Measurements from ENCODE around the gene ZNF83. TPM values are rescaled to one million over a fixed set of nuclear protein-coding genes. Genes with fewer than 3 reads are reported as not detected.
"Not testable (repeated sequence)": the region's sequence is repeated elsewhere in the genome, so short reads cannot be mapped to it uniquely, and the experiment has no call there.

ZNF83 gene
- total RNA-seq, 4 donors from 2014 or later = 21.3 to 92.9 (median 41.4) TPM

DNA sequence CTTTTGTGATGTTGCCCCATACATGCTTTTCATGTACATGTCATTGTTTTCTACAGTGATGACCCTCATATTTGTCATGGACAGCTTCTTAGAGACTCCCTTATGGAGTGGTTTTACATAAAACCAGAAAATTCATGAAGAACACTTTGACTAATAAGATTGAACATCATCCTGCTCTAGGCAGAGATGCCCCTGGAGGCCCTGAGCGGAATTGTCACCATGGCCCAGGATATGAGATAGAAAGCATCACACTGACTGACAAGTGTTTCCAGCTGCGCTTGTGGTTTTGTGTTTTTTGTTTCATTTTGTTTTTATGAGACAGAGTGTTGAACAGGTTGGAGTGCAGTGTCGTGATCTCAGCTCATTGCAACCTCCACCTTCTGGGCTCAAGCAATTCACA is 45.9 kb downstream of the ZNF83 start:
- H3K4me3 ChIP-seq = no peak overlapping the region
- peaks cover 43% of the 10 kb centered on the region for H3K36me3 ChIP-seq
- DNase-seq (ENCODE audit: low spot score in 2 of 2) = no peak
- H3K27me3 ChIP-seq = no peaks in the 10 kb centered on the region
- H3K9me3 ChIP-seq = no peaks in the 10 kb centered on the region
- H3K27ac ChIP-seq = no peak overlapping the region
- H3K4me1 ChIP-seq = no peaks in the 10 kb centered on the region
- TF ChIP-seq POLR2A (IDR thresholded peaks at IDR 0.05) (no peak), EP300 (IDR thresholded peaks at IDR 0.05) (no peak), POLR2AphosphoS5 (IDR thresholded peaks at IDR 0.05) (no peak)
- TF ChIP-seq, protein P1, sequence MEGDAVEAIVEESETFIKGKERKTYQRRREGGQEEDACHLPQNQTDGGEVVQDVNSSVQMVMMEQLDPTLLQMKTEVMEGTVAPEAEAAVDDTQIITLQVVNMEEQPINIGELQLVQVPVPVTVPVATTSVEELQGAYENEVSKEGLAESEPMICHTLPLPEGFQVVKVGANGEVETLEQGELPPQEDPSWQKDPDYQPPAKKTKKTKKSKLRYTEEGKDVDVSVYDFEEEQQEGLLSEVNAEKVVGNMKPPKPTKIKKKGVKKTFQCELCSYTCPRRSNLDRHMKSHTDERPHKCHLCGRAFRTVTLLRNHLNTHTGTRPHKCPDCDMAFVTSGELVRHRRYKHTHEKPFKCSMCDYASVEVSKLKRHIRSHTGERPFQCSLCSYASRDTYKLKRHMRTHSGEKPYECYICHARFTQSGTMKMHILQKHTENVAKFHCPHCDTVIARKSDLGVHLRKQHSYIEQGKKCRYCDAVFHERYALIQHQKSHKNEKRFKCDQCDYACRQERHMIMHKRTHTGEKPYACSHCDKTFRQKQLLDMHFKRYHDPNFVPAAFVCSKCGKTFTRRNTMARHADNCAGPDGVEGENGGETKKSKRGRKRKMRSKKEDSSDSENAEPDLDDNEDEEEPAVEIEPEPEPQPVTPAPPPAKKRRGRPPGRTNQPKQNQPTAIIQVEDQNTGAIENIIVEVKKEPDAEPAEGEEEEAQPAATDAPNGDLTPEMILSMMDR (IDR thresholded peaks at IDR 0.05) = no peak
- 92% methylated on average over 3 of the region's 3 CpGs for WGBS

DNA sequence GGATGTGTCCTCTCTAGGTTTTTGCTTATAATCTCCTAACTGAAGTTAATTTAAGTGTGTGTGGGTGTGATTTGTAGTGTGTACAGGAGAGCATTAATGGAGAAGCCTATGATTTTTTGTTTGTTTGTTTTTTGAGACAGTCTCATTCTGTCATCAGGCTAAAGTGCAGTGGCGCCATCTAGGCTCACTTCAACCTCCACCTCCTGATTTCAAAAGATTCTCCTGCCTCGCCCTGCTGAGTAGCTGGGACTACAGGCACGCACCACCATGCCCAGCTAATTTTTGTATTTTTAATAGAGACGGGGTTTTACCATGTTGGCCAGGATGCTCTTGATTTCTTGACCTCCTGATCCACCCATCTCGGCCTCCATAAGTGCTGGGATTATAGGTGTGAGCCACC is 47.4 kb downstream of the ZNF83 start:
- WGBS = 92% methylated on average over 5 of the region's 5 CpGs
- DNase-seq (ENCODE audit: low spot score in 2 of 2) = no peak
- Histone ChIP-seq H3K9me3 (no peaks in the 10 kb centered on the region), H3K27ac (no peak overlapping the region), H3K36me3 (peaks cover 39% of the 10 kb centered on the region), H3K4me3 (no peak overlapping the region), H3K4me1 (no peaks in the 10 kb centered on the region), H3K27me3 (no peaks in the 10 kb centered on the region)
- no peak for TF ChIP-seq POLR2A (IDR thresholded peaks at IDR 0.05)
- TF ChIP-seq POLR2AphosphoS5 (IDR thresholded peaks at IDR 0.05) = no peak
- TF ChIP-seq EP300 (IDR thresholded peaks at IDR 0.05) = no peak
- TF ChIP-seq, protein P1 (IDR thresholded peaks at IDR 0.05) = no peak

DNA sequence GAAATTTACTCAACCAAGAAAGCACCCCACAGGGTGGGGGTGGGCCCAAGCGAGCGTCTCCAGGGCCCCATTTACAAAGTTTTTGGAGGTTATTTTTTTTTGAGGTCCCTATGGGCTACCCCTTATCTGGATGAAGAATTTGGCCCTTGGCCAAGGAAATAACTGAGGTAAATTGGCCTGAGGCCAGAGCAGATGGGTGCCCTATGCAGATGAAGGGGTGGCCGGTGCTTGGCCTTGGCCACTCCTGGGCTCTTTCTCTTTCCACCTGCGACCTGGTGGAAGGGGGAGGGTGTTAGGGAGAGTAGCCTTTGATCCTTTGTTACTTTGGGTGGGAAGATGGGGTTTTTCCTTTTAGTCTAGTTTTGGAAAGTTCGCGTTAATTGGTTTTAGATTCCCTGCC is 52.6 kb downstream of the ZNF83 start:
- Histone ChIP-seq H3K4me1 (no peaks in the 10 kb centered on the region), H3K4me3 (no peak overlapping the region), H3K27ac (no peak overlapping the region), H3K27me3 (no peaks in the 10 kb centered on the region), H3K9me3 (peaks cover 3% of the 10 kb centered on the region), H3K36me3 (peaks cover 62% of the 10 kb centered on the region)
- WGBS = 86% methylated on average over 6 of the region's 6 CpGs
- TF ChIP-seq POLR2AphosphoS5 (IDR thresholded peaks at IDR 0.05) (no peak), POLR2A (IDR thresholded peaks at IDR 0.05) (no peak), EP300 (IDR thresholded peaks at IDR 0.05) (no peak)
- TF ChIP-seq, protein P1 (IDR thresholded peaks at IDR 0.05) = no peak
- DNase-seq (ENCODE audit: low spot score in 2 of 2) = no peak

DNA sequence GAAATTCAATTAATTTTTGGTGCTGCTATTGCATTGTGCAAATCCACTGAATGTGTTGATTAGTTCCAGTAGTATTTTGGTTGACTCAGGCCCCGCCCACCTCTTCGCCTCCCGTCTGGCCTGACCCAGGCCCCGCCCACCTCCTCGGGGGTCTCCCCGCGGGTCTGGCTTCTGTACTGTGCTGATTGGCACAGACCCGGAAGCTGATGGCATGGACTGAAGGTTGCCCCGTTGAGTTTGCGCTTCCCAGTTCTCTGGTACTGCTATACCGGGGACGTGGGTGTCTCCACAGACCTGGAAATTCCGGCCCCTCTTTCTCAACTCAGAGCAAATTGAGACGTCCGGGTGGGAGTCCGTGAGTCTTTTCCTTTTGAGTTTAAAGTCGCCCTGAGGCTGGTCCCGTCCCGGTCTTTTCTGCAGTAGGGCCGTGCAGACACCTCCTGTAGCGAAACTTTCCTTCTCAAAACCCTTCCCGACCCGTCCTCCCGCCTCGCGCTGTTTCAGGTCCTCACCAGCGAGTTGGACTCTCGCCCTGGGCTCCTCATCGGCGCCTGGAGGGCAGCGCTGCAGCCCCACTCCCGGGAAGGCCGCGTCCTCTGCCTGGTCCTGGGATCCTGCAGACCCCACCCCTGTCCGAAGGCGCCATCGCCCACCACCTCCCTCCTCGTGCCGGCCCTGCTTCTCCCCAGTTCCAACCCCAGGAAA is 53.3 kb downstream of the ZNF83 start:
- no peak overlapping the region for H3K27ac ChIP-seq
- H3K27me3 ChIP-seq = no peaks in the 10 kb centered on the region
- WGBS = 61% methylated on average over 39 of the region's 39 CpGs
- peaks cover 3% of the 10 kb centered on the region for H3K9me3 ChIP-seq
- peak overlapping the region; percentile 35 for H3K4me3 ChIP-seq
- no peaks in the 10 kb centered on the region for H3K4me1 ChIP-seq
- TF ChIP-seq, protein P1 (IDR thresholded peaks at IDR 0.05) = no peak
- TF ChIP-seq EP300 (IDR thresholded peaks at IDR 0.05) = no peak
- no peak for TF ChIP-seq POLR2AphosphoS5 (IDR thresholded peaks at IDR 0.05)
- TF ChIP-seq POLR2A (IDR thresholded peaks at IDR 0.05) = no peak
- no peak for DNase-seq (ENCODE audit: low spot score in 2 of 2)
- peaks cover 67% of the 10 kb centered on the region for H3K36me3 ChIP-seq

DNA sequence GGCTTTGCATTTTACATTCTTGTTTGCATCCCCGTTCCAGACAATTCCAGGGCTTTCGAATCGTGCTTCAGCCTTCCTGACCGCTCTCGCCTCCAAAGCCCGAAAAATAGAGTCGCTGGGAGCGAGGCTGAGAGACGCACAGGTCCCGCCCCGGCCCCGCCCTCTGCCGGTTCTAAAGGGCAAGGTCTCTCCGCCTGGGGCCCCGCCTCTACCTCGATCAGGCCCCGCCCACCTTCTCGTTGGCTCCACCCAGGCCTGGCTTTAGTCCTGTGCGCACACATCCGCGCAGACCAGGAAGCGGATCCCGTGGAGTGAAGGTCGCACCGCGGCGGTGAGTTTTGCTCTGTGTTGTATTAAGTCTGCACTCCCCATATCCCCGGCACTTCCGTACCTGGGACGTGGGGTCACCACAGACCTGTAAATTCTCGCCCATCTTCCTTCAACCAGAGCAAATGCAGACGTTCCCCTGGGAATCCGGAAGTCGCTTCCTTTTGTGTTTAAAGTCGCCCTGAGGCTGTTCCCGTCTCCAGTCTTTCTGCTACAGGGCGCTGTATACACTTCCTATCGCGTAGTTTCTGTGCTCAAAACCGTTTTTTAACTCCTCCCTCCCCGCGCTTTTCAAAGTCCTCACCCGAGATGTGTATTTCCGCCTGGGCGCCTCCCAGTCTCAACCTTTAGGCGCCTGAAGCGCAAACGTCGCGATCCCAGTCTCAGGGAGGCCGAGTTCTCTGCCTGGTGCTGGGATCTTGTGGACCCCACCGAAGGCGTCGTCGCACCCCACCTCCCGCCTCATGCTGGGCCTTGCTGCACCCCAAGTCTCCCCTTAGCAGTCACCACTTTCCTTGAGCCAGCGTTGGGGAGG is 67.9 kb downstream of the ZNF83 start, which contains the start of gene ZNF701:
TSS of gene ZNF701 (plus strand) at position 288 of the 862 bp plus-strand sequence. CDS start 3,861 bp downstream, outside the sequence.
- H3K36me3 ChIP-seq = peaks cover 33% of the 10 kb centered on the region
- H3K4me1 ChIP-seq = peaks cover 19% of the 10 kb centered on the region
- no peaks in the 10 kb centered on the region for H3K27me3 ChIP-seq
- WGBS = under 1% methylated on average over 51 of the region's 57 CpGs
- peak; percentile 97 to 98 for DNase-seq (ENCODE audit: low spot score in 2 of 2)
- H3K4me3 ChIP-seq = peak within 1 kb of the TSS; percentile 79
- TF ChIP-seq POLR2AphosphoS5 (IDR thresholded peaks at IDR 0.05) (peak; percentile 46 to 85 (median 73)), POLR2A (IDR thresholded peaks at IDR 0.05) (peak in 1 of 2 donors; percentile 88), EP300 (IDR thresholded peaks at IDR 0.05) (no peak)
- TF ChIP-seq, protein P1 (IDR thresholded peaks at IDR 0.05) = peak in 1 of 2 donors; percentile 38
- H3K27ac ChIP-seq = peak within 1 kb of the TSS; percentile 89
- no peaks in the 10 kb centered on the region for H3K9me3 ChIP-seq

DNA sequence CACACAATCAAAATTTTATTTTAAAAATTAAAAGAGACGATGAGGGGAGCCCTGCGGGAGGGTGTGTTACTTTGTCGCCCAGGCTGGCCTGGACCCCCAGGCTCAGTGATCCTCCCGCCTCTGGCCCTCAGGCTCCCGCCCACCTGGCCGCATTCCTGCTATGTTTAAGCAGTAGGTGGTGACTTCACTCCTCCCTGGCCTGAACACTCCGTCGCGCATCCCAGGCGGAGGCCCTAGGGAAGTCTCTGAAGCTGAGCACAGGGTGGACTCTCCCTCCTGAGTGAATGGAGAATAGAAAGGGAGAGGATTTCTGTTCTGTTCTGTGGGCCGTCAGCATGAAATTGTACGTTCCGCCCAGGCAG is 68.5 kb downstream of the ZNF83 start:
- not testable (repeated sequence) for H3K9me3 ChIP-seq, H3K27me3 ChIP-seq
- peaks cover 27% of the 10 kb centered on the region for H3K36me3 ChIP-seq
- peak overlapping the region; percentile 79 for H3K4me3 ChIP-seq
- peaks cover 19% of the 10 kb centered on the region for H3K4me1 ChIP-seq
- H3K27ac ChIP-seq = peak overlapping the region; percentile 89
- DNase-seq (ENCODE audit: low spot score in 2 of 2) = peak in 1 of 2 donors; percentile 68
- WGBS = 5% methylated on average over 13 of the region's 13 CpGs

Data from suprapubic skin (tissue), 4 donors.